HK-2 (cell line): ENCODE data around the gene CCT6A.
A peak's percentile ranks its signal among the peaks of the same experiment; 100 is the strongest.
"Not testable (repeated sequence)": the region's sequence is repeated elsewhere in the genome, so short reads cannot be mapped to it uniquely, and the experiment has no call there.

Experiments
- DNase-seq: peaks from one replicate; pipeline ENCODE4 v3.0.0-alpha.2; 2018; ENCODE audit not compliant: unreplicated experiment

CCT6A gene

GRCh38 chr7:56051339-56052191, at the start of gene CCT6A, which contains the start of gene PSPH:
TSS of gene CCT6A (plus strand) at chr7:56051765. CDS start at chr7:56051849, 84 bp downstream.
TSS of gene PSPH (minus strand) at chr7:56051444. CDS start at chr7:56021212, 30,232 bp downstream.
- peak; percentile 99 for DNase-seq

GRCh38 chr7:56003749-56004148, 47.8 kb upstream of the CCT6A start:
- no peak for DNase-seq

- DNase-seq = peak; percentile 17
These were observed 44.4 kb upstream of the CCT6A start for GRCh38 chr7:56007167-56007652.

GRCh38 chr7:56007891-56008290, 43.7 kb upstream of the CCT6A start:
- DNase-seq = no peak

GRCh38 chr7:56009695-56010094, 41.9 kb upstream of the CCT6A start:
- DNase-seq = no peak

GRCh38 chr7:56017015-56017414, 34.5 kb upstream of the CCT6A start:
- not testable (repeated sequence) for DNase-seq

GRCh38 chr7:56019501-56019900, 32.1 kb upstream of the CCT6A start:
- no peak for DNase-seq

- DNase-seq = no peak
These were observed 28.1 kb upstream of the CCT6A start for GRCh38 chr7:56023500-56023899.

- DNase-seq = no peak
These were observed 25.0 kb upstream of the CCT6A start for GRCh38 chr7:56026538-56026937.

GRCh38 chr7:56028942-56029630, 22.5 kb upstream of the CCT6A start:
- no peak for DNase-seq

GRCh38 chr7:56030340-56030739, 21.2 kb upstream of the CCT6A start:
- DNase-seq = no peak

- DNase-seq = not testable (repeated sequence)
These were observed 20.0 kb upstream of the CCT6A start for GRCh38 chr7:56031556-56031955.

- not testable (repeated sequence) for DNase-seq
These were observed 19.0 kb upstream of the CCT6A start for GRCh38 chr7:56032578-56032977.

- peak; percentile 71 for DNase-seq
These were observed 17.7 kb upstream of the CCT6A start for GRCh38 chr7:56033671-56034432.

- no peak for DNase-seq
These were observed 10.8 kb upstream of the CCT6A start for GRCh38 chr7:56040730-56041129.

GRCh38 chr7:56045758-56046157, 5.8 kb upstream of the CCT6A start:
- not testable (repeated sequence) for DNase-seq

GRCh38 chr7:56046721-56047445, 4.7 kb upstream of the CCT6A start:
- peak; percentile 34 for DNase-seq

GRCh38 chr7:56047446-56048116, 4.0 kb upstream of the CCT6A start:
- DNase-seq = not testable (repeated sequence)

GRCh38 chr7:56048245-56048644, 3.3 kb upstream of the CCT6A start:
- DNase-seq = no peak

- DNase-seq = not testable (repeated sequence)
These were observed 2.8 kb upstream of the CCT6A start for GRCh38 chr7:56048763-56049162.

- no peak for DNase-seq
These were observed 569 bp upstream of the CCT6A start for GRCh38 chr7:56051053-56051338.
